ENCODE results near the gene SOAT1. TPM values are rescaled to one million over a fixed set of nuclear protein-coding genes. Genes with fewer than 3 reads are reported as not detected.
"Not testable (repeated sequence)": the region's sequence is repeated elsewhere in the genome, so short reads cannot be mapped to it uniquely, and the experiment has no call there.

The SOAT1 gene
- 8.9 TPM for total RNA-seq

- H3K27ac ChIP-seq (ENCODE audit: low read depth, low read length) = peak within 1 kb of the TSS; percentile 80
- H3K9me3 ChIP-seq (ENCODE audit: control insufficient read depth in 3 of 3, low read length in 3 of 3) = no peaks in the 10 kb centered on the region
- no peaks in the 10 kb centered on the region for H3K36me3 ChIP-seq (ENCODE audit: control insufficient read depth in 3 of 3, insufficient read depth in 3 of 3, low read length in 3 of 3)
- no peaks in the 10 kb centered on the region for H3K27me3 ChIP-seq (ENCODE audit: control insufficient read depth in 3 of 3, insufficient read depth in 3 of 3, low read length in 3 of 3)
- H3K4me3 ChIP-seq (ENCODE audit: low read length in 3 of 3) = peak within 1 kb of the TSS; percentile 81 to 89 (median 83)
- H3K9ac ChIP-seq (ENCODE audit: low read depth in 1 of 3, low read length in 3 of 3) = peak within 1 kb of the TSS; percentile 83 to 87 (median 85)
- peaks cover 5 to 19% (median 12%) of the 10 kb centered on the region in 3 donors for H3K4me1 ChIP-seq (ENCODE audit: control insufficient read depth in 3 of 3, insufficient read depth in 3 of 3, low read length in 3 of 3)
These were observed at the start of gene SOAT1 for GRCh38 chr1:179293340-179294327. TSS of gene SOAT1 (plus strand) at chr1:179293797. CDS start at chr1:179302685, 8,888 bp downstream.

GRCh38 chr1:179245426-179245825, 48.2 kb upstream of the SOAT1 start:
- H3K9me3 ChIP-seq (ENCODE audit: control insufficient read depth in 3 of 3, low read length in 3 of 3); H3K9ac ChIP-seq (ENCODE audit: low read depth in 1 of 3, low read length in 3 of 3); H3K27ac ChIP-seq (ENCODE audit: low read depth, low read length); H3K27me3 ChIP-seq (ENCODE audit: control insufficient read depth in 3 of 3, insufficient read depth in 3 of 3, low read length in 3 of 3); H3K4me3 ChIP-seq (ENCODE audit: low read length in 3 of 3); H3K4me1 ChIP-seq (ENCODE audit: control insufficient read depth in 3 of 3, insufficient read depth in 3 of 3, low read length in 3 of 3); H3K36me3 ChIP-seq (ENCODE audit: control insufficient read depth in 3 of 3, insufficient read depth in 3 of 3, low read length in 3 of 3): not testable (repeated sequence)

GRCh38 chr1:179247923-179248322, 45.7 kb upstream of the SOAT1 start:
- no peaks in the 10 kb centered on the region for H3K36me3 ChIP-seq (ENCODE audit: control insufficient read depth in 3 of 3, insufficient read depth in 3 of 3, low read length in 3 of 3)
- H3K4me1 ChIP-seq (ENCODE audit: control insufficient read depth in 3 of 3, insufficient read depth in 3 of 3, low read length in 3 of 3) = no peaks in the 10 kb centered on the region

GRCh38 chr1:179251675-179252074, 41.9 kb upstream of the SOAT1 start:
- H3K27ac ChIP-seq (ENCODE audit: low read depth, low read length) = no peak overlapping the region
- no peaks in the 10 kb centered on the region for H3K4me1 ChIP-seq (ENCODE audit: control insufficient read depth in 3 of 3, insufficient read depth in 3 of 3, low read length in 3 of 3)
- no peak overlapping the region for H3K4me3 ChIP-seq (ENCODE audit: low read length in 3 of 3)
- H3K9ac ChIP-seq (ENCODE audit: low read depth in 1 of 3, low read length in 3 of 3) = no peak overlapping the region
- no peaks in the 10 kb centered on the region for H3K9me3 ChIP-seq (ENCODE audit: control insufficient read depth in 3 of 3, low read length in 3 of 3)
- H3K27me3 ChIP-seq (ENCODE audit: control insufficient read depth in 3 of 3, insufficient read depth in 3 of 3, low read length in 3 of 3) = no peaks in the 10 kb centered on the region
- H3K36me3 ChIP-seq (ENCODE audit: control insufficient read depth in 3 of 3, insufficient read depth in 3 of 3, low read length in 3 of 3) = no peaks in the 10 kb centered on the region

More at GRCh38 chr1:179247923-179248322, 45.7 kb upstream of the SOAT1 start:
- H3K9me3 ChIP-seq (ENCODE audit: control insufficient read depth in 3 of 3, low read length in 3 of 3) = no peaks in the 10 kb centered on the region
- H3K4me3 ChIP-seq (ENCODE audit: low read length in 3 of 3) = no peak overlapping the region
- no peak overlapping the region for H3K27ac ChIP-seq (ENCODE audit: low read depth, low read length)
- no peak overlapping the region for H3K9ac ChIP-seq (ENCODE audit: low read depth in 1 of 3, low read length in 3 of 3)
- H3K27me3 ChIP-seq (ENCODE audit: control insufficient read depth in 3 of 3, insufficient read depth in 3 of 3, low read length in 3 of 3) = no peaks in the 10 kb centered on the region

GRCh38 chr1:179252606-179253005, 41.0 kb upstream of the SOAT1 start:
- no peaks in the 10 kb centered on the region for H3K27me3 ChIP-seq (ENCODE audit: control insufficient read depth in 3 of 3, insufficient read depth in 3 of 3, low read length in 3 of 3)
- no peaks in the 10 kb centered on the region for H3K4me1 ChIP-seq (ENCODE audit: control insufficient read depth in 3 of 3, insufficient read depth in 3 of 3, low read length in 3 of 3)
- no peak overlapping the region for H3K27ac ChIP-seq (ENCODE audit: low read depth, low read length)
- no peaks in the 10 kb centered on the region for H3K9me3 ChIP-seq (ENCODE audit: control insufficient read depth in 3 of 3, low read length in 3 of 3)
- no peak overlapping the region for H3K4me3 ChIP-seq (ENCODE audit: low read length in 3 of 3)
- no peak overlapping the region for H3K9ac ChIP-seq (ENCODE audit: low read depth in 1 of 3, low read length in 3 of 3)
- H3K36me3 ChIP-seq (ENCODE audit: control insufficient read depth in 3 of 3, insufficient read depth in 3 of 3, low read length in 3 of 3) = no peaks in the 10 kb centered on the region

GRCh38 chr1:179253286-179253972, 40.2 kb upstream of the SOAT1 start:
- Histone ChIP-seq H3K4me1 (ENCODE audit: control insufficient read depth in 3 of 3, insufficient read depth in 3 of 3, low read length in 3 of 3) (no peaks in the 10 kb centered on the region), H3K27ac (ENCODE audit: low read depth, low read length) (no peak overlapping the region), H3K36me3 (ENCODE audit: control insufficient read depth in 3 of 3, insufficient read depth in 3 of 3, low read length in 3 of 3) (no peaks in the 10 kb centered on the region), H3K9me3 (ENCODE audit: control insufficient read depth in 3 of 3, low read length in 3 of 3) (no peaks in the 10 kb centered on the region), H3K27me3 (ENCODE audit: control insufficient read depth in 3 of 3, insufficient read depth in 3 of 3, low read length in 3 of 3) (no peaks in the 10 kb centered on the region), H3K9ac (ENCODE audit: low read depth in 1 of 3, low read length in 3 of 3) (no peak overlapping the region), H3K4me3 (ENCODE audit: low read length in 3 of 3) (no peak overlapping the region)

- no peaks in the 10 kb centered on the region for H3K4me1 ChIP-seq (ENCODE audit: control insufficient read depth in 3 of 3, insufficient read depth in 3 of 3, low read length in 3 of 3)
- H3K9ac ChIP-seq (ENCODE audit: low read depth in 1 of 3, low read length in 3 of 3) = no peak overlapping the region
- no peaks in the 10 kb centered on the region for H3K27me3 ChIP-seq (ENCODE audit: control insufficient read depth in 3 of 3, insufficient read depth in 3 of 3, low read length in 3 of 3)
- no peaks in the 10 kb centered on the region for H3K36me3 ChIP-seq (ENCODE audit: control insufficient read depth in 3 of 3, insufficient read depth in 3 of 3, low read length in 3 of 3)
- no peak overlapping the region for H3K4me3 ChIP-seq (ENCODE audit: low read length in 3 of 3)
- no peaks in the 10 kb centered on the region for H3K9me3 ChIP-seq (ENCODE audit: control insufficient read depth in 3 of 3, low read length in 3 of 3)
- no peak overlapping the region for H3K27ac ChIP-seq (ENCODE audit: low read depth, low read length)
These were observed 31.4 kb upstream of the SOAT1 start for GRCh38 chr1:179262183-179262582.

- Histone ChIP-seq H3K9me3 (ENCODE audit: control insufficient read depth in 3 of 3, low read length in 3 of 3) (no peaks in the 10 kb centered on the region), H3K27ac (ENCODE audit: low read depth, low read length) (no peak overlapping the region), H3K4me3 (ENCODE audit: low read length in 3 of 3) (no peak overlapping the region), H3K9ac (ENCODE audit: low read depth in 1 of 3, low read length in 3 of 3) (no peak overlapping the region), H3K4me1 (ENCODE audit: control insufficient read depth in 3 of 3, insufficient read depth in 3 of 3, low read length in 3 of 3) (no peaks in the 10 kb centered on the region), H3K36me3 (ENCODE audit: control insufficient read depth in 3 of 3, insufficient read depth in 3 of 3, low read length in 3 of 3) (no peaks in the 10 kb centered on the region), H3K27me3 (ENCODE audit: control insufficient read depth in 3 of 3, insufficient read depth in 3 of 3, low read length in 3 of 3) (no peaks in the 10 kb centered on the region)
These were observed 30.5 kb upstream of the SOAT1 start for GRCh38 chr1:179263121-179263520.

GRCh38 chr1:179264507-179264906, 29.1 kb upstream of the SOAT1 start:
- H3K9ac ChIP-seq (ENCODE audit: low read depth in 1 of 3, low read length in 3 of 3) = no peak overlapping the region
- no peaks in the 10 kb centered on the region for H3K9me3 ChIP-seq (ENCODE audit: control insufficient read depth in 3 of 3, low read length in 3 of 3)
- H3K4me3 ChIP-seq (ENCODE audit: low read length in 3 of 3) = no peak overlapping the region
- H3K27ac ChIP-seq (ENCODE audit: low read depth, low read length) = no peak overlapping the region
- H3K36me3 ChIP-seq (ENCODE audit: control insufficient read depth in 3 of 3, insufficient read depth in 3 of 3, low read length in 3 of 3) = no peaks in the 10 kb centered on the region
- H3K4me1 ChIP-seq (ENCODE audit: control insufficient read depth in 3 of 3, insufficient read depth in 3 of 3, low read length in 3 of 3) = no peaks in the 10 kb centered on the region
- no peaks in the 10 kb centered on the region for H3K27me3 ChIP-seq (ENCODE audit: control insufficient read depth in 3 of 3, insufficient read depth in 3 of 3, low read length in 3 of 3)

GRCh38 chr1:179269071-179269470, 24.5 kb upstream of the SOAT1 start:
- no peaks in the 10 kb centered on the region for H3K4me1 ChIP-seq (ENCODE audit: control insufficient read depth in 3 of 3, insufficient read depth in 3 of 3, low read length in 3 of 3)
- H3K27ac ChIP-seq (ENCODE audit: low read depth, low read length) = no peak overlapping the region
- H3K36me3 ChIP-seq (ENCODE audit: control insufficient read depth in 3 of 3, insufficient read depth in 3 of 3, low read length in 3 of 3) = no peaks in the 10 kb centered on the region
- no peak overlapping the region for H3K4me3 ChIP-seq (ENCODE audit: low read length in 3 of 3)
- H3K9ac ChIP-seq (ENCODE audit: low read depth in 1 of 3, low read length in 3 of 3) = no peak overlapping the region
- H3K27me3 ChIP-seq (ENCODE audit: control insufficient read depth in 3 of 3, insufficient read depth in 3 of 3, low read length in 3 of 3) = no peaks in the 10 kb centered on the region
- H3K9me3 ChIP-seq (ENCODE audit: control insufficient read depth in 3 of 3, low read length in 3 of 3) = no peaks in the 10 kb centered on the region

All from skeletal muscle tissue (tissue), 4 donors.